ENCODE data around the gene CA5B. TPM values are rescaled to one million over a fixed set of nuclear protein-coding genes. Genes with fewer than 3 reads are reported as not detected.

CA5B gene
- total and polyA plus RNA-seq, 2 donors (not counting 1 experiment from before 2014, with no cell fraction given), result 17.2 to 25.1 TPM

- H3K4me3 Mint-ChIP-seq, result peak overlapping the region; percentile 95
- Histone ChIP-seq H3K9ac (ENCODE audit: low read length) (peak overlapping the region; percentile 74), H4K20me1 (ENCODE audit: control insufficient read depth, insufficient read depth, low read length, poor library complexity, severe bottlenecking) (no peaks in the 10 kb centered on the region), H3K79me2 (ENCODE audit: control insufficient read depth, insufficient read depth, low read length) (peaks cover 26% of the 10 kb centered on the region), H3K4me3 (ENCODE audit: control extremely low read depth in 1 of 5, extremely low read depth in 1 of 5, insufficient read depth in 1 of 5, low read depth in 2 of 5, low read length in 4 of 5) (peak overlapping the region in 4 of 5 experiments; percentile 35 to 84 (median 74)), H3K27me3 (replicated peaks in 1 of 4; ENCODE audit: control extremely low read depth in 1 of 4, control insufficient read depth in 3 of 4, insufficient read depth in 4 of 4, low read length in 3 of 4) (no peaks in the 10 kb centered on the region), H3K4me1 (ENCODE audit: control insufficient read depth in 2 of 2, insufficient read depth in 2 of 2, low read length in 2 of 2) (peaks cover 18 to 19% of the 10 kb centered on the region in 2 donors), H3K27ac (ENCODE audit: low read length in 2 of 2) (peak overlapping the region in 1 of 2 donors; percentile 6), H3K4me2 (replicated peaks; ENCODE audit: low read depth, low read length, poor library complexity, severe bottlenecking) (peak overlapping the region; percentile 80), H2AFZ (ENCODE audit: insufficient read depth, low read depth, low read length, poor library complexity, severe bottlenecking) (peak overlapping the region; percentile 59), H3K36me3 (replicated peaks in 1 of 2; ENCODE audit: control extremely low read depth in 1 of 2, control insufficient read depth in 1 of 2, extremely low read depth in 1 of 2, insufficient read depth in 2 of 2, low read length in 1 of 2) (no peaks in the 10 kb centered on the region), H3K9me3 (ENCODE audit: control extremely low read depth in 1 of 3, control insufficient read depth in 2 of 3, insufficient read depth in 1 of 3, low read length in 2 of 3) (no peaks in the 10 kb centered on the region)
- no peaks in the 10 kb centered on the region for H3K9me3 Mint-ChIP-seq (ENCODE audit: insufficient read depth)
- CTCF ChIA-PET, result interaction anchor here (0.7 to 4.9 kb wide), 6 partner anchors 10 to 474 kb away, joined by 3 to 28 read pairs (median 4); no protein-coding TSS in a partner anchor
- POLR2A ChIA-PET, result interaction anchor here (1.0 to 2.4 kb wide), 7 partner anchors 12 to 117 kb away, joined by 3 to 13 read pairs (median 5); partner anchors contain the start of genes AP1S2 and ZRSR2
- WGBS (ENCODE audit: insufficient coverage), result 2% methylated on average over 8 of the region's 14 CpGs
- H3K27ac Mint-ChIP-seq, result peak overlapping the region; percentile 91
- ATAC-seq (ENCODE audit: low read depth), result no peak
- intact Hi-C loops (cut with micrococcal nuclease), result loop anchor here (1.0 to 5.0 kb wide), 2 partner anchors 400 to 982 kb away; partner anchors contain the start of genes PIGA and SYAP1
- no peak for DNase-seq
- TF ChIP-seq CTCF (IDR thresholded peaks at IDR 0.05) (no peak), EZH2 (IDR thresholded peaks at IDR 0.05; ENCODE audit: borderline replicate concordance, insufficient read depth, low read depth, low read length, poor library complexity, severe bottlenecking) (no peak)
- H3K4me1 Mint-ChIP-seq, result peaks cover 32% of the 10 kb centered on the region
- no peaks in the 10 kb centered on the region for H3K27me3 Mint-ChIP-seq
These were observed 696 bp upstream of the CA5B start for GRCh38 chrX:15737190-15737958.

GRCh38 chrX:15739886-15740285 is 1.8 kb downstream of the CA5B start:
- H3K4me1 Mint-ChIP-seq, result peaks cover 38% of the 10 kb centered on the region
- H3K27ac Mint-ChIP-seq, result no peak overlapping the region
- POLR2A ChIA-PET, result interaction anchor here (1.5 kb wide), 1 partner anchor 9 kb away, joined by 3 read pairs; no protein-coding TSS in a partner anchor
- Histone ChIP-seq H3K9ac (ENCODE audit: low read length) (no peak overlapping the region), H3K79me2 (ENCODE audit: control insufficient read depth, insufficient read depth, low read length) (peaks cover 44% of the 10 kb centered on the region), H4K20me1 (ENCODE audit: control insufficient read depth, insufficient read depth, low read length, poor library complexity, severe bottlenecking) (no peaks in the 10 kb centered on the region), H3K9me3 (ENCODE audit: control extremely low read depth in 1 of 3, control insufficient read depth in 2 of 3, insufficient read depth in 1 of 3, low read length in 2 of 3) (no peaks in the 10 kb centered on the region), H3K4me1 (ENCODE audit: control insufficient read depth in 2 of 2, insufficient read depth in 2 of 2, low read length in 2 of 2) (peaks cover 18 to 19% of the 10 kb centered on the region in 2 donors), H2AFZ (ENCODE audit: insufficient read depth, low read depth, low read length, poor library complexity, severe bottlenecking) (no peak overlapping the region), H3K27ac (ENCODE audit: low read length in 2 of 2) (no peak overlapping the region), H3K4me3 (ENCODE audit: control extremely low read depth in 1 of 5, extremely low read depth in 1 of 5, insufficient read depth in 1 of 5, low read depth in 2 of 5, low read length in 4 of 5) (no peak overlapping the region), H3K36me3 (replicated peaks in 1 of 2; ENCODE audit: control extremely low read depth in 1 of 2, control insufficient read depth in 1 of 2, extremely low read depth in 1 of 2, insufficient read depth in 2 of 2, low read length in 1 of 2) (peaks cover 0 to 6% of the 10 kb centered on the region in 2 experiments), H3K4me2 (replicated peaks; ENCODE audit: low read depth, low read length, poor library complexity, severe bottlenecking) (no peak overlapping the region), H3K27me3 (replicated peaks in 1 of 4; ENCODE audit: control extremely low read depth in 1 of 4, control insufficient read depth in 3 of 4, insufficient read depth in 4 of 4, low read length in 3 of 4) (no peaks in the 10 kb centered on the region)
- H3K27me3 Mint-ChIP-seq, result no peaks in the 10 kb centered on the region
- CTCF ChIA-PET, result interaction anchor here (1.0 to 4.9 kb wide), 3 partner anchors 12 to 52 kb away, joined by 3 to 28 read pairs (median 4); no protein-coding TSS in a partner anchor
- H3K9me3 Mint-ChIP-seq (ENCODE audit: insufficient read depth), result no peaks in the 10 kb centered on the region
- no peak overlapping the region for H3K4me3 Mint-ChIP-seq
- intact Hi-C loops (cut with micrococcal nuclease), result loop anchor here (5.0 kb wide), 1 partner anchor 403 kb away; the partner anchor contains the start of gene PIGA
- WGBS (ENCODE audit: insufficient coverage), result no CpG with 5 or more reads among the region's 3 CpGs
- ATAC-seq (ENCODE audit: low read depth) (no peak), DNase-seq (no peak)
- no peak for TF ChIP-seq CTCF (IDR thresholded peaks at IDR 0.05)
- no peak for TF ChIP-seq EZH2 (IDR thresholded peaks at IDR 0.05; ENCODE audit: borderline replicate concordance, insufficient read depth, low read depth, low read length, poor library complexity, severe bottlenecking)
